ENCODE measurements around the gene CROCC.

Gene CROCC

DNA sequence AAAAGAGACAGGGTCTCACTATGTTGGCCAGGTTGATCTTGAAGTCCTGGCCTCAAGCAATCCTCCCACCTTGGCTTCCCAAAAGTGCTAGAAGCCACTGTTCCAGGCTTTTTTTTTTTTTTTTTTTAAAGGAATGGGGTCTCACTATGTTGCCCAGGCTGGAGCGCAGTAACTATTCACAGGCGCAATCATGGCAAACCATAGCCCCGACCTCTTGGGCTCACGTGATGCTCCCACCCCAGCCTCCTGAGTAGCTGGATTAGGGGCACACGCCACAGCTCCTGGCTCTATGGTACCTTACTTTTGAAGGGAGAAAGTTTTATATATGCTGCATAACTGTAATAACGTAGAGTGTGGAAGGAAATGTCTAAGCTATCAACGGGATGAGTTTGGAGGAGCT is 95.7 kb downstream of the CROCC start:
- no peak for DNase-seq

DNA sequence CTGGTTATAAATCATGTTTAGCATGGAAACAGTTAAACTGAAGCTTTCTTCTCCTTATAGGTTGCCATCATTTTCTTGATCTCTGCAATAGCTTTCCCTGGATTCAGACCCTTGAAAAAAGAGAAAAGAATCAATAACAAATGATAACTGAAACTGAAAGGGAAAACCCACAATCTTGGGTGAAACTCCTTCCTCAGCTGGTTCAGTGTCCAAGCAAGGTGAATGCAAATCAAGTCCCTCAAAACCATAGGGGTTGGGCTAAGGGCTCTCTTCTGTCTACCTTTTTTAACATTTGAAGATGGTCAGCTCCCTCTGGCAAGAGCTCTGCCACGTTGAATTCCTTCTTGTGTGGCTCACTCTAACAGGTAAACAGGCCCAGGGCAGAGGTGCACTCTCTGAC is 97.1 kb downstream of the CROCC start:
- DNase-seq, result no peak

DNA sequence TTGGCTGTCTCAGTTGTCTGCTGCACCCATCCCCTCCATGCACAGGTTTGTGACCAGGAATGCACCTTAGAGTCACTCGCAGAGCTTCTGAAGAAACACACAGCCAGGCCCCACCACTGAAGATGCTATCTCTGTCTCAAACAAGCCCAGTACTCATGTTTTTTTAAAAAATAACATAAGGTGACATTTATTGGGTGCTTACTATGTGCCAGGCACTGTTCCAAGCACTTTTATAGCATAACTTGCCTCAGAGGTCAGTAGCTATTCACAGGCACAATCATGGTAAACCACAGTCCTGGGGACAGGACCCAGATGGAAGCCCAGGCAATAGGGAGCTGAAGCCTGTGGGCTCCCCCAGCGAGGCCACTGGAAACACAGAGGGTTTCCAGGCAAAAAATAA is 98.8 kb downstream of the CROCC start:
- no peak for DNase-seq

DNA sequence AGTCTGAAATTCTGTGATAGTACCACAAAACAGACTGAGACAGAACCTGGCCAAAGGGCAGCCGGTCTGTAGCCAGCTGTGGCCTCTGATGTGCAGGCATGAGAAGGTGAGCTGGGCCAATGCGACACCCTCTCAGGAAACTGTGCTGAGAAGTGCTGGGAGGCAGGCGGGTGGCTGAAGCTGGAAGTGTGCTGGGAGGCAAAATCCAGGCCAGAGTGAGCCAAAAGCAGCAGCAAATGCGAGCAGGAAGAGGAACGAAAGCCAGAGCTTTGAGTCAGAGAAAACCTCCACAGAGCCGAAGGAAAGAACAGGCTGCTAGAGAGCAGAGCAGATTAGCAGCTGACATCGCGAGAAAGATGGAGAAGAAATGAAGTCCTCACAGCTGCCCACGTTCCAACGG is 100.2 kb downstream of the CROCC start:
- no peak for DNase-seq

Data from T1000 (cell line).